HG02642 (cell line): ENCODE measurements around the gene CHSY1.

ENCODE experiments used
- ATAC-seq: cut with Tn5 transposase; IDR thresholded peaks from one replicate; pipeline ENCODE4 v1.9.1; 2021; ENCODE audit warnings: mild to moderate bottlenecking; ENCODE audit not compliant: unreplicated experiment, poor library complexity

Gene CHSY1

GRCh38 chr15:101272584-101272983 is 20.7 kb upstream of the CHSY1 start:
- ATAC-seq: no peak

GRCh38 chr15:101269479-101270223 is 17.8 kb upstream of the CHSY1 start:
- ATAC-seq: no peak

- ATAC-seq: no peak
These were observed 15.7 kb upstream of the CHSY1 start for GRCh38 chr15:101267320-101268104.

GRCh38 chr15:101266787-101267186 is 14.9 kb upstream of the CHSY1 start:
- no peak for ATAC-seq

- ATAC-seq: no peak
These were observed 14.2 kb upstream of the CHSY1 start for GRCh38 chr15:101266034-101266433.

- no peak for ATAC-seq
These were observed 13.2 kb upstream of the CHSY1 start for GRCh38 chr15:101264911-101265641.

GRCh38 chr15:101264011-101264410 is 12.2 kb upstream of the CHSY1 start:
- peak; percentile 54 for ATAC-seq

GRCh38 chr15:101262551-101262950 is 10.7 kb upstream of the CHSY1 start:
- ATAC-seq: no peak

GRCh38 chr15:101258238-101259144 is 6.6 kb upstream of the CHSY1 start:
- ATAC-seq: no peak

GRCh38 chr15:101256757-101257156 is 4.9 kb upstream of the CHSY1 start:
- no peak for ATAC-seq

- ATAC-seq: no peak
These were observed 3.9 kb upstream of the CHSY1 start for GRCh38 chr15:101255615-101256241.

GRCh38 chr15:101255051-101255395 is 3.2 kb upstream of the CHSY1 start:
- no peak for ATAC-seq

- no peak for ATAC-seq
These were observed 2.6 kb upstream of the CHSY1 start for GRCh38 chr15:101254157-101255050.

GRCh38 chr15:101252836-101253235 is 988 bp upstream of the CHSY1 start:
- ATAC-seq: no peak

- peak; percentile 44 for ATAC-seq
These were observed 697 bp downstream of the CHSY1 start for GRCh38 chr15:101250873-101251829.

GRCh38 chr15:101250341-101250831 is 1.5 kb downstream of the CHSY1 start:
- ATAC-seq: no peak

GRCh38 chr15:101248274-101248673 is 3.6 kb downstream of the CHSY1 start:
- no peak for ATAC-seq
